A673 (cell line): Measurements from ENCODE around the gene GGA1. TPM values are rescaled to one million over a fixed set of nuclear protein-coding genes. Genes with fewer than 3 reads are reported as not detected.

Source experiments
- BruUV-seq: library from RNA; stranded (reverse); fragments of 400-500 nt; replicated peaks from 2 replicates; lab custom pipeline; 2021; lab: Mats Ljungman, UMichigan
- CTCF ChIA-PET: fragments of 300-600 bp; sonication (Branson Sonifier 250); formaldehyde crosslinking; loops from one replicate; lab custom pipeline; 2022; ENCODE audit warnings: antibody characterized with exemption; lab: Charles Lee
- POLR2A ChIA-PET: fragments of 300-600 bp; sonication (Branson Sonifier 250); formaldehyde crosslinking; loops from one replicate; lab custom pipeline; 2022; ENCODE audit warnings: antibody characterized with exemption; ENCODE audit not compliant: low non-redundant PET; lab: Charles Lee
- DNase-seq: peaks from one replicate; pipeline ENCODE4 v3.0.0-alpha.2; 2015; ENCODE audit warnings: low spot score
- H3K27ac ChIP-seq: fragments of 200-600 bp; sonication (generic); 2 replicates; pipeline ENCODE4 v1.5.1; 2016; ENCODE audit warnings: mixed run types, low read depth, mild to moderate bottlenecking, mixed read lengths, antibody characterized with exemption, low read length; ENCODE audit not compliant: poor library complexity, severe bottlenecking
- H3K27me3 ChIP-seq: fragments of 200-600 bp; sonication (generic); replicated peaks from 2 replicates; pipeline ENCODE4 v1.6.1; 2017; ENCODE audit warnings: mixed run types, low read depth, mild to moderate bottlenecking, mixed read lengths, antibody characterized with exemption, low read length; ENCODE audit not compliant: insufficient read depth, poor library complexity
- H3K36me3 ChIP-seq: fragments of 200-600 bp; sonication (generic); 2 replicates; pipeline ENCODE4 v1.6.1; 2016; ENCODE audit warnings: mixed run types, mild to moderate bottlenecking, mixed read lengths, antibody characterized with exemption, low read length; ENCODE audit not compliant: insufficient read depth, poor library complexity, severe bottlenecking
- H3K4me1 ChIP-seq: fragments of 200-600 bp; sonication (generic); 2 replicates; pipeline ENCODE4 v1.6.1; 2017; ENCODE audit warnings: mixed run types, mild to moderate bottlenecking, mixed read lengths, antibody characterized with exemption, low read length; ENCODE audit not compliant: insufficient read depth, poor library complexity, severe bottlenecking
- H3K4me3 ChIP-seq: fragments of 200-600 bp; sonication (generic); 2 replicates; pipeline ENCODE4 v1.5.1; 2016; ENCODE audit warnings: low read depth, mixed run types, mild to moderate bottlenecking, mixed read lengths, low read length; ENCODE audit not compliant: poor library complexity, severe bottlenecking
- H3K9me3 ChIP-seq: fragments of 200-600 bp; sonication (generic); 2 replicates; pipeline ENCODE4 v1.6.1; 2016; ENCODE audit warnings: mixed run types, low read depth, mild to moderate bottlenecking, mixed read lengths, antibody characterized with exemption, low read length; ENCODE audit not compliant: poor library complexity, severe bottlenecking
- EZH2 ChIP-seq: fragments of 200-600 bp; sonication (generic); IDR thresholded peaks from 2 replicates; pipeline ENCODE4 v1.6.1; 2017; ENCODE audit warnings: borderline replicate concordance, low read depth, mild to moderate bottlenecking, mixed read lengths, antibody characterized with exemption, low read length; ENCODE audit not compliant: poor library complexity, severe bottlenecking
- intact Hi-C: fragments of 100-400 bp; cut with micrococcal nuclease; formaldehyde crosslinking; loops from one replicate; pipeline ENCODE4 v1.10.0; 2022; ENCODE audit not compliant: unreplicated experiment
- total RNA-seq: library from RNA; stranded (reverse); gene quantifications from 2 replicates; pipeline ENCODE4 v1.2.3, GENCODE V29; 2021
- TF ChIP-seq, protein P1 (sequence below): fragments of 300-800, 200-600 bp; sonication (generic); conservative IDR thresholded peaks from 2 replicates; pipeline ENCODE4 v1.5.1; 2017; ENCODE audit warnings: low read depth, mild to moderate bottlenecking, antibody characterized with exemption, low read length, moderate library complexity, mixed read lengths

Gene GGA1
- total RNA-seq, 1 experiment from 2014 or later = 74.6 TPM

DNA sequence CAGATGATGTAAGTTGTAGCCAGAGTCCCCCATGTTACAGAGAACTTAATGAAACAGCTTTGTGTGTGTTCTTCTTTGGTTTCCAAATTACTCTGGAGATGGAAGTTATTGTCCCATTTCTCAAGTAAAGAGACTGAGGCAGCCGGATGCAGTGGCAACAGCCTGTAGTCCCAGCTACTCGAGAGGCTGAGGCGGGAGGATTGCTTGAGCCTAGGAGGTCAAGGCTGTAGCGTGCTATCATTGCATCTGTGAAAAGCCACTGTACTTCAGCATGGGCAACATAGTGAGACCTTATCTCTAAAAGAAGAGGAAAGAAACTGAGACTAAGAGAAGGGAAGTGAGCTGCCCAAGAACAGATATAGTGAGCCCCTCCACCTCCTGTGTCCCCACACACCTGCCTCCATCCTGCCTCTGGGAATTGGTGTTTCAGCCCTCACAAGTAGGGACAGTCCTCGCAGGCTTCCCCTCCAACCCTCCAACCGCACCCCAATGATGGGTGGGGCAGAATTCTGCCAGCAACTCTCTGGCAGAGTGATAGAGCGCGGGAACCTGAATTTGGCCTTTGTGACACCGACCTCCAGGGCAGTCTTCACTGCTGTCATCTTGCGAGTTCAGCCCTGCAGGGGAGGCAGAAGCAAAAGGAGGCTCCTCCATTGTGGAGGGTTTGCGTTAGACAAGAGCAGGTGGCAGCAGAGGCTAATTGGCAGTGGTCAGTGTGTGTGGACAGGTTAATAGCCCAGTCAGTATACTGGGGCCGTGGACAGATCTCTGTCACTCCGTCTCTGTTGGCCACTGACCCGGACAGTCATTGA is 51.5 kb downstream of the GGA1 start:
- DNase-seq = no peak
- intact Hi-C loops = no loop called here
- Histone ChIP-seq H3K4me3 (peak overlapping the region; percentile 85), H3K27ac (peak overlapping the region; percentile 51), H3K27me3 (no peaks in the 10 kb centered on the region), H3K4me1 (peaks cover 21% of the 10 kb centered on the region), H3K36me3 (peaks cover under 1% of the 10 kb centered on the region), H3K9me3 (no peaks in the 10 kb centered on the region)
- ChIA-PET CTCF (interaction anchor here (1.2 kb wide), 1 partner anchor 21 kb away, joined by 6 read pairs; no protein-coding TSS in a partner anchor), POLR2A (no interaction called here)
- TF ChIP-seq EZH2 = no peak
- TF ChIP-seq, protein P1, sequence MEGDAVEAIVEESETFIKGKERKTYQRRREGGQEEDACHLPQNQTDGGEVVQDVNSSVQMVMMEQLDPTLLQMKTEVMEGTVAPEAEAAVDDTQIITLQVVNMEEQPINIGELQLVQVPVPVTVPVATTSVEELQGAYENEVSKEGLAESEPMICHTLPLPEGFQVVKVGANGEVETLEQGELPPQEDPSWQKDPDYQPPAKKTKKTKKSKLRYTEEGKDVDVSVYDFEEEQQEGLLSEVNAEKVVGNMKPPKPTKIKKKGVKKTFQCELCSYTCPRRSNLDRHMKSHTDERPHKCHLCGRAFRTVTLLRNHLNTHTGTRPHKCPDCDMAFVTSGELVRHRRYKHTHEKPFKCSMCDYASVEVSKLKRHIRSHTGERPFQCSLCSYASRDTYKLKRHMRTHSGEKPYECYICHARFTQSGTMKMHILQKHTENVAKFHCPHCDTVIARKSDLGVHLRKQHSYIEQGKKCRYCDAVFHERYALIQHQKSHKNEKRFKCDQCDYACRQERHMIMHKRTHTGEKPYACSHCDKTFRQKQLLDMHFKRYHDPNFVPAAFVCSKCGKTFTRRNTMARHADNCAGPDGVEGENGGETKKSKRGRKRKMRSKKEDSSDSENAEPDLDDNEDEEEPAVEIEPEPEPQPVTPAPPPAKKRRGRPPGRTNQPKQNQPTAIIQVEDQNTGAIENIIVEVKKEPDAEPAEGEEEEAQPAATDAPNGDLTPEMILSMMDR = no peak
- BruUV-seq = no TSS peak

DNA sequence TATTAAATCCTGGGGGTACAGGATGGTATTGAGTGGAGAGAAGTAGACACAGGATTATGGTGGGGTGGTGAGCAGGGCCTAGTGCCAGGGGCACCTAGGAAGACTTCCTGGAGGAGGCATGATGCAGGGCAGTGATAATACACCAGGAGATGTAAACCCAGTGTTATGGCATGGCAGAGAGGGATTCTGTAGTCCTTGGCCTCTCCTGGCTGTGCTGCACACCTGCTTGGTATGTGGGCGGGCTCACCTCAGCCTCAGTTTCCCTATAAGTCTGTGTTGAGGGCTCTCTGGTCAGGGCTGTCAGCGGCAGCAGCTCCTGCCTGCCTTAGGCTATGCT is 52.0 kb downstream of the GGA1 start:
- CTCF ChIA-PET = interaction anchor here (1.0 to 1.3 kb wide), 3 partner anchors 20 to 121 kb away, joined by 3 to 6 read pairs (median 4); no protein-coding TSS in a partner anchor
- intact Hi-C loops = no loop called here
- POLR2A ChIA-PET = no interaction called here
- TF ChIP-seq EZH2 = no peak
- TF ChIP-seq, protein P1 = no peak
- Histone ChIP-seq H3K27ac (no peak overlapping the region), H3K9me3 (no peaks in the 10 kb centered on the region), H3K4me3 (peak overlapping the region; percentile 85), H3K4me1 (peaks cover 21% of the 10 kb centered on the region), H3K27me3 (no peaks in the 10 kb centered on the region), H3K36me3 (peaks cover 6% of the 10 kb centered on the region)
- no TSS peak for BruUV-seq
- DNase-seq = no peak

DNA sequence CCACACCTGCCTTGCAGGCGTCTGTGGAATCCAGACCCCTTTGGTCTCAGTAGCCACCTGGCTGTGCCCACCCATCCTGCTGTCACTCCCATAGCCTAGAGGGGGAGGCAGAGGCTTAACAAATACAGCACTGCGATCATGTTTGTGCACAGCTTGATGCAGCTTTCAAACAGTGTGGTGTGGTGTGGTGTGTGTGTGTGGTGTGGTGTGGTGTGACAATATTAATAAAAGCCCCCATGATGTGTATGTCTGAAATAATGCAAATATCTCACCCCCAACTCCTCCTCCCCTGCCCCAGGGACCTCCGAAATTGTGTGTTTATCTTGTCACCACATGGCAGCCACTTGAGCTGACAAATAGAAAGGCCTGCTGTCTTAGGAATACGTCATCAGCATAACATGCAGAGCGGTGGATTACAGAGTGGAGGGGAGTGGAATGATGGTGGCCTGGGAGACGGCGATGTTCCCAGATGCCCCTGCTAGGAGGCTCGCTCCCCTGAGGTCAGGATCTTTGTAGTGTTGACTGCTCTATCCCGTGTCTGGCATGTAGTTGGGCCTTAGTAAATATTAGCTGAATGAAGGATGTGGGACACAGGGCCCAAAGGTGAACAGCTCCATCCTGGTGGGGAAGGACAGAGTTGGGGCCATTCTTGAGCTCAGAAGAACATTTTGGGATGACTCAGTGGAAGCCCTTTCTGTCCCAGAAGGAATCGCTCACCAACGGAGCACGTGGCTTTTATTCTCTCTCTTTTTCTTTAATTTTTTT is 52.7 kb downstream of the GGA1 start:
- intact Hi-C loops = no loop called here
- H3K36me3 ChIP-seq = peaks cover 12% of the 10 kb centered on the region
- BruUV-seq = no TSS peak
- DNase-seq = peak; percentile 79
- no peaks in the 10 kb centered on the region for H3K9me3 ChIP-seq
- ChIA-PET POLR2A (interaction anchor here (0.6 kb wide), 1 partner anchor 15 kb away, joined by 4 read pairs; no protein-coding TSS in a partner anchor), CTCF (interaction anchor here (0.9 to 1.3 kb wide), 6 partner anchors 14 to 120 kb away, joined by 3 to 6 read pairs (median 4); partner anchors contain the start of gene LGALS1)
- H3K27ac ChIP-seq = no peak overlapping the region
- no peak overlapping the region for H3K4me3 ChIP-seq
- no peaks in the 10 kb centered on the region for H3K27me3 ChIP-seq
- H3K4me1 ChIP-seq = peaks cover 21% of the 10 kb centered on the region
- no peak for TF ChIP-seq EZH2
- TF ChIP-seq, protein P1 = peak; percentile 63
